AG08396 (cell line): ENCODE measurements around the gene IQGAP2.

ENCODE experiments used
- DNase-seq: peaks from one replicate; pipeline ENCODE4 v3.0.0; 2012; ENCODE audit warnings: low spot score, mixed read lengths

The IQGAP2 gene

DNA sequence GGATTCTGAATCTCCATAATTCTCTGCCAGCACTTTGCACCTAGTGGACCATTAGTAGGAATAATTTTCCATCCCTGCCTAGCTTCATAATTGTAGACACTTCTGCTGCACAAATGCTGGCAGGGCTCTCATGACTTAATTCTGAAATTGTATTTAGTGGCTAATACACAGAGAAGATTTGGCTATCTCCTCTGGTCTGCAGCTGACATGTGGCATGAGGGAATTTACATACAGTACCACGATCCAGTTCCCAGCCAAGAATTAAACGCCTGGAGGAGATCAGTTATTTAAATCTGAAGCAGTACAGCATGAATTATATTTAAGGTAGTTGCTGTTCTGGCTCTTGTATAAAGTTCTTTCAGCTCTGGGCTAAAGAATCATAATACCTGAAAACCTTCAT, 46.5 kb downstream of the IQGAP2 start:
- no peak for DNase-seq

DNA sequence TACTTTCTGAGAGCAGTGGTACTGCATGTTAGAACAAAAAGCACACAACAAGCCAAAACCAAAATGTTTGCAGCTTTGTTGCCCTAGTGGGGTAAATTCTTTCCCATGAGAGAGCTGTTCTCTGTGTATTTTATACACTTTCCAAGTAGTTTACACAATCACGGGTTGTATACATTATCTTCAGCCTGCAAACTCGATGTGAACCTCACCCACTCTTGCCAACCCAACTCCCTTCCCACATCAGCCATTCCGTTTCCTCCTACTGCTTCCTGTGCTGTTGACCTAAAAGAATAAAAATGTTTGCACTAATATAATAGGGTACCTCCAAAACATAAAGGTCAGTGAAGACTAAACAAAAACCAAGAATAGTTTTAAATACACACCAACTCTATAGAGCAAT, 47.0 kb downstream of the IQGAP2 start:
- DNase-seq: no peak

DNA sequence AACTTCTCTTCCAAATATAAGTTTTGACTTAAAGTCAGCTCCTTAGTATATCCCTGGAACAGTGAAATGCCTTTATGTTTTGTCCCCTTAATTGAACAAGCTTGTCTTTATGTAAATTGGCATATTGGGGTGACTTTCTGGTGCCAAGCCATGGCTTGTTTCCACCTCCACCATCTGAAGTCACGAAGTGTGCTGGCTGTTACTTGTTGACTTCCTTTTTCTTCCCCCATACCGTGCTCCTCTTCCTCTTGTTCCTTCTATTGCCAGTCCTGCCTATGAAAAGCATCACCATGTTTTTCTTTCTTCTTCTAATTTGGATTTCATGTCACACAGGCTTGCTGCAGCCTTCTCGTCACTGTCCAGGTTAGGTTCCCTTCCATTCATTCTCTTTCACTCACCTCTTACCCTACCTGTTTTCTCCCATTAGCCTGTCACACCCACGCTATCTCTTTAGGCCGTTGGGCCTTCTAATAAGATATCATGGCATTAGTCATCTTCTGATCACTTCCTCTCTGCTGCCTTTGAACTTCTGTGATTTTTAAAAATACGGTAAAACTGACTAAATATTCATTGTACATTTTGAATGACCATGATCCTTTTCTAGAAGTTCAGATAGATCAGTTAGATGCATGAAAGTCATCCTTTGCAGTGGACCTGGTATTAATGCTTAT, 48.1 kb downstream of the IQGAP2 start:
- no peak for DNase-seq

DNA sequence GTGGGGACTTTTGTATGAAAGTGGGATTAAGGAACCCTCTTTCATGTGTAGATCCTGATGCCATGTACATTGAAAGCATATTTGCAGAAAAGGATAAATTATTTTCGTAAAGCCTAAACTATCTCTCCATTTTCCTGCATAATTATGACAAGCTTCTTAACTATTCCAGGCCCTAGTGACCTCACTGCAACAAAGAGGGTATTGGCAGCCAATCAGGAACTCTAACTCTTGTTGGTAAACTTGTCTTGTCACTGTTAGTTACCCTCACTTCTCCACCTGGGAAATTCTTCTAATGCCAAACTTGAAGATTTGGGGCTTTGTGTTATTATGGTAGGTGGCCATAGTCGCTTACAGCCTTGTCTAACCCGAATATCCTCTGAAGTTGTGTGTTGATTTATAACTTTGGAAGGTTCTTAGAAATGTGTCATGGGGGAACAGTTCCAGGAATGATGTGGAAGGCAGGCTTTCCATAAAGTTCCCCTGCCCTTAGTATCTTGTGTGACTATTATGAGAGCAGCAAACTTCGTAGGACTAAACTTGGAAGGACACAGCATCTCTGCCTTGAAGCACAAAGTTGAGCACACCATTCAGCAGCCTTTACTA, 52.5 kb downstream of the IQGAP2 start:
- DNase-seq: no peak

- no peak for DNase-seq
These were observed 53.2 kb downstream of the IQGAP2 start for GRCh38 chr5:76456258-76456657.

- no peak for DNase-seq
These were observed 54.8 kb downstream of the IQGAP2 start for GRCh38 chr5:76457674-76458485.

- no peak for DNase-seq
These were observed 55.4 kb downstream of the IQGAP2 start for GRCh38 chr5:76458486-76458830.

- DNase-seq: no peak
These were observed 57.0 kb downstream of the IQGAP2 start for GRCh38 chr5:76460104-76460503.

DNA sequence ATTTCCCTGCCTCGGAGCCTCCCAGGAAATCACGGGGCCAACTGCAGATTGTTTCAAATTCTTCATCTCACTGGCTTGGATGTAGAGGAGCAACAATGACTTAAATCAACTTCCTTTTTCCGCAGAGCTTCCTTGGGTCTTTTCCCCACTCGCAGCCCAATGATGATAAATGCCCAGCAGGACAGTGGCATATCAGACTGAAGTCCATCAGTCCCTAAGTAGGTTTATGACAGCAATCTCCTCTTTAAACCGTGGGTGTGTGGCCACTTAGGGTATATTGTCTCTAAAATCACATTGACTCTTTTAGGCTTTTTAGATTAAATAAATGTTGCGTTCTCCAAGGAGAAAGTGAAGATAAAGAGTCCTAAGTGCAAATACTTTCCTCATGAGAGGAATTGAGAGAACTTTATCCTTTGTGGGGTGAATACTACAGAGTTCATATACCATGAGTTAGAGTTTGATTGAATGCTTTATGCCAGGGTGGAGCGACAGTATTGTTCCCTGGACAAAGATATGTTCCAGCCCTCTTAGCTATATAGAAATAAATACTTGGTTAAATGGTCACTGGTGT, 59.1 kb downstream of the IQGAP2 start:
- no peak for DNase-seq

- DNase-seq: no peak
These were observed 64.1 kb downstream of the IQGAP2 start for GRCh38 chr5:76467216-76467615.

DNA sequence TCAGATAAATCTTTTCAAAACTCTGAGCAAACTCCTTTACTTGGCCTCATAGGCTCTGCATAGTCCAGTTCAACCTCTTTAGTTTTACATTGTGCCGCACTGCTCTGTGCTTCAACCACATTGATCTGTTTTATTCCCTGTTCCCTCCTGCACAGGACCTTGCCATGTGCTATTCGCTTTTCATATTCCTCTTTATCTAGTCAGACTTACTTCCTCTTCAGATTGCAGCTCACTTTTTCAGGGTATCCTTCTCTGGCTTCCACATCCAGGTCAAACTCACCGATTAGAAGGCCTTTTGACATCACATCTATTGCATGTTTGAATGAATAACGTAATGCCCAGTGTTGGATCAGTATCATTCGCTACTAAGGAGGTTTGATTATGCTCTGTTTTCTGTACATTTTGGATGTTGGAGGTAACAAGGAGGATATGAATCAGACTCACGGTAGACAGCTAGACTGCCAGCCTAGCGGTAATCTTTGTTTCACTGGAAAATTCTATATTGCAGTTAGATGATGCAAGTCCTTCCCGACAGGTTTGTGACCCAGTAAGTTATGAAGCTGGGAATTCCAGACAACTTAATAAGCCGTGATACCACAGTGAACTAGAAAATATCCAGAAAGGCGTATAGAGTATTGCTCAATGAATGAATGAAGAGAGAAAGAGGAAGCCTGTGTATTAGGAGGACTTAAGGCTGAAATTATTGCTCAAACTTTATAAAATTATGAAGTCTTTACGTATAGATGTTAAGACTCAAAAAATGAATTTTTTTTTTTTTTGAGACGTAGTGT, 65.7 kb downstream of the IQGAP2 start:
- no peak for DNase-seq

DNA sequence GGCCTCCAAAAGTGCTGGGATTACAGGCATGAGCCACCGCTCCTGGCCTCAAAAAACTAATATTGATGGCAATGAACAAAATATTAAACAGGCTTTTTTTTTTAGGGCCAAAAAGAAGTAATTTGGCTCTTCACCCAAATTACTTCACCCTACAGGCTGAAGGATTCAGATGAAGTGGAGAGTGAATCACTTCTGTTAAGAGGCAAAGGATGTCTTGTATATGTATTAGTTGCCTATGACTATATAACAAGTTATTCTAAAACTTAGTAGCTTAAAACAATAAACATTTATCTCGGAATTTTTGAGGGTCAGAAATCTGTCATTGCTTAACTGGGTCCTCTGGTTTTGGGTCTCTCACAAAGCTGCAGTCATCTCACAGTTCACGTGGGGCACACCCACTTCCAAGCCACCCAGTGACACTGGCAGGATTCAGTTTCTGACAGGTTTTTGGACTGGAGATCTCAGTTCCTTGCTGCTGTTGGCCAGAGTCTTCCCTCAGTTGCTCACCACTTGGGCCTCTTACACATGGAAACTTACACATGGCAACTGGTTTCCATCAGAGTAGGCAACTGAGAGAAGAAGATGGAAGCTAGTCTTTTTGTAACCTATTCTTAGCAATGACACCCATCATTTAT, 66.7 kb downstream of the IQGAP2 start:
- DNase-seq: no peak

GRCh38 chr5:76470976-76471375, 67.9 kb downstream of the IQGAP2 start:
- DNase-seq: no peak

DNA sequence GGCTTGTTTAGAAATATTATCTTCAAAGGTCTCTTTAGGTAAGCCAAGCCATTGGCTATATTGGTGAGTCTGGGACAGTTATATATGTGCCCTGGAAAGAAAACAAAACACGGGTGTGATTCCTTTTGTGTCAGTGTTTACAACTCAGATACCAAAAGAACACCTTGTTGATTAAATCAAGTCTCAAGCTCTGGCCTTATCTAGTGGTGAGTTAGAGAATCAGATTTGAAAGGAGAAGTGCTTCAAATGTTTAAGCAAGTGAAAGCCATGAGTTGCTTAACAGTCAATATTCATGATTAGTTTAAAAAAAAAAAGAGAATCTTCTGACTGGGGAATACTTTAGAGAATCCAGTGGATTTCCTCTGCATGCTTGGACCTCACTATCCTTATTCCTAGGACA, 68.3 kb downstream of the IQGAP2 start:
- DNase-seq: no peak

- no peak for DNase-seq
These were observed 68.9 kb downstream of the IQGAP2 start for GRCh38 chr5:76471987-76472334.

- no peak for DNase-seq
These were observed 69.4 kb downstream of the IQGAP2 start for GRCh38 chr5:76472335-76473008.

GRCh38 chr5:76473009-76473336, 69.9 kb downstream of the IQGAP2 start:
- DNase-seq: no peak

GRCh38 chr5:76473661-76474060, 70.6 kb downstream of the IQGAP2 start:
- DNase-seq: no peak

DNA sequence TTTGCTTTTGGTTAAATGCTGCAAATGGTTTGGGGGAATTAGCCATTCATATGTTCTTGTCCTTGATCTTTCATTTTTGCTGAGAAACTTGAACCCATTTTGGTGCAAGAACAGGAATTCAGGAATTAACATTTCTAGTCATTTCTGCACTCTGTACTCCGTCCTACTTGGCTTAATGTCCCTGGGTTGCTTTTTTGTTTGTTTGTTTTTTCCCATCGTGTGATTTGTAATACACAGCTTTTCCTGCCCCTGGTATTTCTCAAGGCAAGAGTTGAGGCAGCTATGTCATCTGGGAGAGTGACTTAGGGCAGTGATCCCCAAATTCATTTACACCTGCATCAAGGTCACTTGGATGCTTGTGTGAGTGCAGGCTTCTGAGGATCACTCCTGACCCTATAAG, 71.3 kb downstream of the IQGAP2 start:
- DNase-seq: no peak

DNA sequence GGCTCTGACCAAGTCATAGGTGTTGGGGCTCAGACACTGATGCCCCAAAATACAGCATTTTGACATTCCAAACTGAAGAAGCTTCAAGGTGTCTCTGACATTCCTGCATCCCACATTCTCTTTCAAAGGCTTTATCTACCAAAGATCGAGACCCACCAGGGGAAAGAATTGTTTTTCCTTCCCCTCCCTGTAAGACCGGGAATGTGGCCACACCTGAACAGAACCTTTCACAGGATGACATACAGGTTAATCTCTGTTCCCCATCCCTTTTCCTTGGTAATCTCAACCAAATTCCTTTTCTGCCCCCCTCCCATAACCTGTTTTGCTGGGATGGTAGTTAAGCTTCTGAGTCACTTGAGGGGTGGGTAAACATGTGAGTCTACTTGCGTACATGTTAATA, 72.3 kb downstream of the IQGAP2 start:
- no peak for DNase-seq

DNA sequence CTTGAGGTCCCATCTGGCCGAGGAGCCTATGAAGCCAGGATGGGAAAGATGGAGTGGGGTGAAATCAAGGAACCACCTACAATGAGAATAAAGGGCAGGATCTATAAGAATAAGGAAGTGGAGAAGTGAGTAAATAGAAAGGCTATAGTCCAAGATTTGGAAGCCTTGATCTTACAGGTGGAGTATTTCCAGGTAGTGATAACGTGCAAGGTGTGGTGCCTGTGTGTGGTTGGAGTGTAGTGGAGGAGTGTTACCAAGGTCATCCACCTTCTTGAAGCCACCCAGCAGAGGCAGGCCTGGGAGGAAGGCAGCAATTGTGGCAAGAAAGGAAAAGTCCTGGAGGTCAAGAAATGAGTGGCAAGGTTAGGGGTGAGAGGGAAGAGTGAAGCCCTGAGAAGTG, 72.9 kb downstream of the IQGAP2 start:
- no peak for DNase-seq
